GM21717 (cell line): Measurements from ENCODE around the gene KRT33B.

Experiments used
- ATAC-seq: cut with Tn5 transposase; IDR thresholded peaks from one replicate; pipeline ENCODE4 v1.9.1; 2021; ENCODE audit warnings: mild to moderate bottlenecking, moderate library complexity; ENCODE audit not compliant: unreplicated experiment

Gene KRT33B

GRCh38 chr17:41326173-41327145 is 43.2 kb downstream of the KRT33B start:
- ATAC-seq: no peak

- ATAC-seq: no peak
Observed at GRCh38 chr17:41325611-41326010, 44.0 kb downstream of the KRT33B start.

GRCh38 chr17:41325126-41325525 is 44.5 kb downstream of the KRT33B start:
- ATAC-seq: no peak

- ATAC-seq: no peak
Observed at GRCh38 chr17:41324180-41325075, 45.2 kb downstream of the KRT33B start.

GRCh38 chr17:41322903-41323895 is 46.4 kb downstream of the KRT33B start:
- ATAC-seq: no peak

GRCh38 chr17:41322094-41322902 is 47.3 kb downstream of the KRT33B start:
- ATAC-seq: no peak

- no peak for ATAC-seq
Observed at GRCh38 chr17:41318231-41318630, 51.4 kb downstream of the KRT33B start.

GRCh38 chr17:41315814-41316445 is 53.7 kb downstream of the KRT33B start:
- ATAC-seq: no peak

- ATAC-seq: no peak
Observed at GRCh38 chr17:41315204-41315794, 54.3 kb downstream of the KRT33B start, which contains the start of gene KRTAP17-1. KRTAP17-1 (minus strand) TSS chr17:41315710; CDS start chr17:41315650, 60 bp downstream.
